G401 (cell line): ENCODE results near the gene PCNT. TPM values are rescaled to one million over a fixed set of nuclear protein-coding genes. Genes with fewer than 3 reads are reported as not detected.
"Not testable (repeated sequence)": the region's sequence is repeated elsewhere in the genome, so short reads cannot be mapped to it uniquely, and the experiment has no call there.

Source experiments
- DNase-seq: peaks from one replicate; pipeline ENCODE4 v3.0.0-alpha.2; 2015; ENCODE audit warnings: low spot score
- in situ Hi-C: cut with HindIII; loops from 2 replicates; pipeline ENCODE4 v1.10.0; 2016; ENCODE audit warnings: low sequenced_read_pairs, mixed read lengths
- total RNA-seq: library from RNA; depleted of rRNA; stranded (reverse); fragments of >200 nt; shearing (Covaris generic); gene quantifications from 2 replicates; pipeline ENCODE4 v1.2.3, GENCODE V29; 2014

PCNT gene
- total RNA-seq, 1 experiment from 2014 or later, result 33.5 TPM

DNA sequence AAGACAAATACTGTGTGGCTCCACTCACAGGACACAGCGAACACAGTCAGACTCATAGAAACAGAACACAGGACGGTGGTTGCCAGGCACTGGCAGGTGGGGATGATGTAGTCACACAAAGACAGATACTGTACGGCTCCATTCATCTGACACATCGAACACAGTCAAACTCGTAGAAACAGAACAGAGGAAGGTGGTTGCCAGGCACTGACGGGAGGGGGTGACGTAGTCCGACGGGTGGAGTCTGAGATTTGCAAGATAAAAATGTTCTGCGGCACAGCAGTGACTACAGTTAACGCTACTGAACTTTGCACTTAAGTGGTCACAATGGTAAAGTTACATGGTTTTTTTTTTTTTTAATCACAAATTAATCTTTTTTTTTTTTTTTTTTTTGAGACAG is 19.0 kb upstream of the PCNT start:
- DNase-seq, result no peak
- in situ Hi-C loops, result no loop called here

DNA sequence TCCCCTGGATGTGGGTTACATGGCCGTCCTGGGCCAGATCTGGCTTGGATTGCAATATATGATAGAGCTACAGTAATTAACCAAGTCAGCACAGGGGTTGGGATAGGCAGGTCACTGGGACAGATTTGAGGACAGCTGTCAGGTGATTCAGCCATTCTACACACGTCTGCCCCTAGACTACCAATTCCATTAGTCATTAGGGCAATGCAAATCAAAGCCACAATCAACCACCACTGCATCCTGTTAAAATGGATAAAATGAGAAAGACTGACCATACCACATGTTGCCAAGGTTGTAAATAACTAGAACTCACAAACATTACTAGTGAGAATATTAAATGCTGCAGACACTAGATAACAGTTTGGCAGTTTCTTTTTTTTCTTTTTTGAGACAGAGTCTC is 16.3 kb upstream of the PCNT start:
- in situ Hi-C loops, result no loop called here
- DNase-seq, result no peak

DNA sequence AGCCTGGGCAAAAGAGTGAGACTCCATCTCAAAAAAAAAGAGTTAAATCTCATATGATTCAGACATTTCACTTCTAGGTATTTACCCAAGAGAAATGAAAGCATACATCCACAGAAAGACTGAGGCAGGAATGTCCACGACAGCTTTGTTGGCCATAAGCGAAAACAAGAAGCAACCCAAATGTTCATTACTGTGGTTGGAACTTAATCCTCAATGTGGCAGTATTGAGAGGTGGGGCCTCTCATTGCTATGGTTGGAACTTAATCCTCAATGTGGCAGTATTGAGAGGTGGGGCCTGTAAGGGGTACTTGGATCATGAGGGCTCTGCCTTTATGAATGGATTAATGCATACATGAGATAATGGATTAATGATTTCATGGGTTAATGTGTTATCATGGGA is 15.5 kb upstream of the PCNT start:
- no peak for DNase-seq
- in situ Hi-C loops, result no loop called here

DNA sequence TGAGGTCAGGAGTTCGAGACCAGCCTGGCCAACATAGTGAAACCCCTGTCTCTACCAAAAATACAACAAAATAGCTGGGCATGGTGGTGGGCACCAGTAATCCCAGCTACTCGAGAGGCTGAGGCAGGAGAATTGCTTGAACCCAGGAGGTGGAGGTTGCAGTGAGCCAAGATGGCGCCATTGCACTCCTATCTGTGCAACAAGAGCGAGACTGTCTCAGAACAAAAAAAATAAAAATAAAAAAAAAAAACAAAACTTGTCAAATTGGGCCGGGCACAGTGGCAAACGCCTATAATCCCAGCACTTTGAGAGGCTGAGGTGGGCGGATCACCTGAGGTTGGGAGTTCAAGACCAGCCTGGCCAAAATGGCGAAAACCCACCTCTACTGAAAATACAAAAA is 13.7 kb upstream of the PCNT start:
- DNase-seq, in situ Hi-C loops: not testable (repeated sequence)

DNA sequence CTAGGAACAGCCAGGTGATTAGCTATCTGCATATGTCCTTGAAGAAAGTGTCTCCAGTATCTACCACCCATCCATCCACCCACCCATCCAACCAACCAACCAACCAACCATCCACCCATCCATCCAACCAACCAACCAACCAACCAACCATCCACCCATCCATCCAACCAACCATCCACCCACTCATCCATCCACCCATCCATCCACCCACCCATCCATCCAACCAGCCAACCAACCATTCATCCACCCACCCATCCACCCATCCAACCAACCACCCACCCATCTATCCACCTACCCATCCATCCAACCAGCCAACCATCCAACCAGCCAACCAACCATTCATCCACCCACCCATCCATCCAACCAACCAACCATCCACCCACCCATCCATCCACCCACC is 12.4 kb upstream of the PCNT start:
- DNase-seq, result no peak
- in situ Hi-C loops, result no loop called here

DNA sequence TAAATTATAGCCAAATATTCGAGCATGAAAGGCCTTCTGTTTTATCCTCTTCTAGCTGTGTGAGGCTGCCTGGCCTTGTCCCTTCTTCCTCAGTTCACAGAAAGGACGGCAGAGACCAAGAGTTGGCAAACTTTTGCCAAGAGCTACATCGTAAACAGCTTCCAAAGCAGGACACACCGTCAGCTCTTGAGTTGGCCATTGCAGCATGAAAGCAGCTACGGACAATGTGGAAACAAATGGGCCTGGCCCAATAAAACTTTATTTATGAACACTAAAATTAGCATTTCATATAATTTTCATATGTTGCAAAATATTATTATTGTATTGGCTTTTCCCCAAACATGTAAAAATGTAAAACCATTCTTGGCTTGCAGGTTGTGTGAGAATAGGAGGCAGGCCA is 11.0 kb upstream of the PCNT start:
- in situ Hi-C loops, result no loop called here
- no peak for DNase-seq

DNA sequence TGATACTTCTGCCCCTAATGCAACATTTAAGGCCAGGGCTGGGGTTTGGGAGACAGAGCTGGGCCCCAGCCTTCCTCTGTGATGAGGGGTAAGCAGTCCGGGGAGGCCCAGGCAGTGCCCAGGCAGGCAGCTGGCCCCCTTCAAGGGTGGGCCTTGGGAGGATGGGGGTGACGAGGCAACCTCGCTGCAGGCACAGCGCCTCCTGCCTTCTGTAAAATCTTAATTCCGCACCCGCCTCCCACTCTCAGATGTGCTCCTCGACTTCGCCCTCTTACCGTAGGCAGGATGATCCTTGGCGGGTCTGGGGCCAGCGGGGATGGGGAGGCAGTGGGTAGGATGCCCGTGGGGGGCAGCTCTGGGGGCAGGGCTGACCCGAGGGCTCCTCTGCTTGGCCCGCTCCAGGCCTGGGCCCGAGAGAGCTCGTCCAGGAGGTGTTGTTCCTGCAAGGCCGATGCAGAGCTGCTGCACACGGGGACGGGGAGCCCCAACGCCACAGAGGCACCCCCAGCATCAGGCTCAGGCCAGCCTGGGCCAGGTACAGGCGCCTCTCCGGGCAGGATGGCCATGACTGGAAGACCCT is 9.4 kb upstream of the PCNT start:
- no peak for DNase-seq
- in situ Hi-C loops, result no loop called here

DNA sequence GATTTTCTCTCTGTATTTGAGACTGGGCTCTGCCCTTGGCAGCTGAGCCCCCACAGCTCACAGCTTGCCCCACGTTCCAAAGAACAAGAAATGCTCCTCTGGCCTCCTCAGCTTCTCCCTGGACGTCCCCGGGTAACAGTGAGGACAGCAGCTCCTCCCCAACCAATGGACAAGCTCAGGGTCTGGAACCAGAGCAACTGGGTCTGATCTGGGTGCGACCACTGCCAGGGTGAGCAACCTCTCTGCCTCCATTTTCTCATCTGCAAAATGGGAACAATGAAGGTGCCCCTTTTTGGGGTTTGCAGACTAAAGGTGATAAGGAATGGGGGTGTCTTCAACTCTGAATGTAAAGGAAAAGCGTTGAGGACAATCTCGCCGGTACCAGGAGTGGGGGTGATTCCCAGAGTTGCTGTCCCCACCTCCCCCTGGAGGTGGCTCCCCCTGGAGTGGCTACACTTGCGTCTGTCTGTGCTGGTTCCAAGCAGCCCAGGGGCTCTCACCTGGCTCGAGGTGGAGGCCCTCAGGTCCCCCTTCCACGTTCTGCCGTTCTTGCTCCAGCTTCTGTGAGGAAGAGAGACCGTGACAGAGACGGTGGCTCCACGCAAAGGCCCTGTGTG is 7.1 kb upstream of the PCNT start:
- DNase-seq, result no peak
- in situ Hi-C loops, result no loop called here

DNA sequence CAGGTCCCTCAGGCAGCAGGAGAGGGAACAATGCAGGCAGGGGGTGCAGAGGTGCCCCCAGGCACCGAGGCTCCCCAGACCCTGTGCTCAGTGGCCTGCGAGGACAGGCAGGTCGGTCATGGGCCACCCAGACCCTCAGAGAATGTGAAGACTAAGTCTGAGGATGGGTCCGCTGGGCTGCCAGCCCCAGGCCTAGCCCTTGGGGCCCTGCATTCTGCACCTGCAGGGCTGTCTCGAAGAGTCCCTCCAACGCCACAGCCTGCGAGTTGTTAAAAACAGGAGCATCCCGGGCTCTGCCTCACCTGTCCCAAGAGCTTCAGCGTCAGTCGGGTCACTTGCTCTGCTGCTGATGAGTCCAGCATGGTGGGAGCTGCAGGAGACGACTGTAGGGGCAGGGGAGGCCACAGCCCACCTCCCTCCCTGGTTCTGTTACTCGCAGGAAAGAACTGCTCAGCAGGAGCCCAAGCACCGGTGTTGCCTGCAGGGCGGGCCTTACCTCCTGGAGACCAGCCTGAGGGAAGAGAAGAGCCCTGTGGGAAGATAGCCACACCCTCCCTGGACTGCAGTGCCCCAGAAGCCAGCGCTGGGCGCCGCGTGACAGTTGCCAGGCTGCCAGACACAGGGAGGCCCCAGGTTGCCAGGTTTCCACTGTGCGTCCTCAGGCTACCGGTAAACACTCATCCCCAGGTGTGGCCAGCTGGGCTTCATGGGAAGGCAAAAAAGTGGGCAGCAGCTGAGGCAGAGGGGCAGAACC is 6.1 kb upstream of the PCNT start:
- in situ Hi-C loops, result no loop called here
- DNase-seq, result no peak

DNA sequence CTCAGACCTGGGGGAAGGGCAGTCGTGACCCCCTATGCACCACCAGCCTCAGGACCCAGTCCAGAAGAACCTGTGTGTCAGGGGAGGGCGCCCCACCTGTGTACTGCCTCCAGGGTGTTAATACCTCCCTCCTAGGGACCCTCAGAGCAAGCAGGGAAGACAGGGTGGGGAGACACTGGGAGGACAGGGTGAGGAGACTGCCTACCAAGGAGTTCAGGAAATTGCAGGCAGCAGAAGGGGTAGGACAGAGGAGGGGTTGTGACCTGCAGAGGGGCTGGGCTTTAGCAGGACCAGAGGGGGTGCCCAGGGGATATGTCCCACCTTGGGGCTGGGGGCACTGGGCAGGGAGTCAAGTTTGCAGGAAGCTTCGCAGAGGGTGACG is 5.5 kb upstream of the PCNT start:
- DNase-seq, result no peak
- in situ Hi-C loops, result no loop called here

DNA sequence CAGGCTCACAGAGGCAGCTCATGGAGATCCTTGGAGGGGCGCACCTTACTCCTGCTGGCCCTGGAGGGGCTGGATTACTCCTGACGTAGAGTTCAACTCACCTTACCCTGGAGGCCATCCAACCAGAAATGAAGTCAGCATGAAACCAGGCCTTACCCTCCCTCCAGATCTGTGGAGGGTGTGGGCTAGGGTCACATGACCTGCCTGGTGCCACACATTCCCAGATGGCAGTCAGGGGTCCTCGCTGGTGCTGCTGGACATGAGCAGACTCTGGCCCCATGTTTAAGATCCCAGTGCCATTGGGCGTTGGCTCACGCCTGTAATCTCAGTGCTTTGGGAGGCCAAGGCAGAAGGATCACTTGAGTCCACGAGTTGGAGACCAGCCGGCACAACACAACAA is 4.8 kb upstream of the PCNT start:
- no peak for DNase-seq
- in situ Hi-C loops, result no loop called here

DNA sequence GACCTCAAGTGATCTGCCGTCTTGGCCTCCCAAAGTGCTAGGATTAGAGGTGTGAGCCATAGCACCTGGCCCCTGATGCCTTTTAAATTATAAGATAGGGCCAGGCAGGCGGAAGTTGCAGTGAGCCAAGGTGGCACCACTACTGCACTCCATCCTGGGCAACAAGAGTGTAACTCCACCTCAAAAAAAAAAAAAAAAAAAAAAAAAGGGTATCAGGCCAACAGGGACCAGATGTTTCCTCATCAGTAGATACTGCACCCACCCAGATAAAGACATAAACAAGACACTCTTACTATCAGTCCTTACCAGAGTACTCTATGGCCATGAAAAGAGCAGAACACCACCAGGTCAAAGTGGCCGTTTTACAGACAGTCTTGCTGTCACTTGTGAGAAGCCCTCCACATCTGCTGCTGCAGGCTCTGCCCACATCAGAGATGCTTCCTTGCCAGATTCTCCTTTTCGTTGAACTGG is 3.6 kb upstream of the PCNT start:
- DNase-seq, result no peak
- in situ Hi-C loops, result no loop called here

DNA sequence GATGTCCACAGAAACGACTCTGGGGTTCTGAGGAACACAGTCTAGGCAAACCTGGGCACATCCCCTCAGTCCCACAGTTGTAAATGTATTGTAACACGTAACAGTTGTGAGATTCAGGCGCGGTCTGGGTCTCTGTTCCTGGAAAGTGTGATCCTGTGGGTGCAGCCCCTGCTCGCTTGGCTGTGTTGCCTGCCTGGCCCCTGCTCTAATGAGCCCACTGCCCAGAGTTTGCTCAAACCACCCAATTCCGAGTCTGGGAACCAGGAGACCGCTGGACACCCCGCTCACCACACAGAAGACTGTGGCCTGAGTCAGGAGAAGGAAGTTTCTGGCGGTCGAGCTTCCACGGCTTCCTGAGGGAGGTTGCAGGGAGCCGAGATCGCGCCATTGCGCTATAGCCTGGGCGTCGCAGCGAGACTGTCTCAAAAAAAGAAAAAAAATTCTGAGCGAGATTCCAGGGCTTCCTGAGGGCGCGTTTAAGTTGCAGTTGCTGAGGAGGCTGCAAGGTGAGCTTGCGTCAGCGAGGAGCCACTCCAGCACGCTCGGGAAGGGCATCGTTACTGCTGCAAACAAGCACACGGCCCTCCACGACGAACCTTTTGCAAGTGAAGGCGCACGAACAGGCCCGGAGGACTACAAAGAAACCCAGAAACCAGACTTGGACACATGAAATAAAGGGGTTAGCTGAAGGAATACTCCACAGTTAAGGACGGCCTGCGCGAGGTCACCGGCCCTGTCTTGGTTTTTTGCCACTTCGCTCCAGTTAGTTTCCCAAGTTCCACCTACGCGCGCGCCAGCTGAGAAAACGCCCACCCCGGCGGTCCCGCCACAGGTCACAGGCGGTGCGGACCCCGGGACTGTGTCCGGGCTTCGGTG is 1.4 kb upstream of the PCNT start:
- DNase-seq, result no peak
- in situ Hi-C loops, result no loop called here

DNA sequence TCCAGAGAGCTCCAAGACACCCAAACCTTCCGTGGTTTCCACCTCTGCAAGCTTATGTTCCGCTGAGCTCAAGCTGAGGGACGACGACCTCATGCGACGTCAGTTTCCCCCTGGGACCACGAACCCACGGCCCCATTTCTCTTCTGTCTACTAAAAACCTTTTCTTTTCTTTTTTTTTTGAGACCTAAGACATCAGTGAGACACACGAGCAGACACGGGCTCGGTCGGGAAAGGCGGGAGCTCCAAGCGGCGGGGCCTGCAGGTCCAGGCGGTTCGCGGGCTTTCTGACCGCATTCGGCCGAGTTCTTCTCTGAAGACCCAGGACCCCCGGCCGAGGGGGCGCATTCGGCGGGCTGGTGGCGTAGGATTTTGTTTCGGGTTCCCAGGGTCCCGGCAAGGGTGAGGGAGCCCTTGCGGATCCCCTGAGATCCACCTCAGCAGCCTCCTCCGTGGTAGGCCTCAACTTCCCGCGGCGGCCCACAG is 688 bp upstream of the PCNT start:
- in situ Hi-C loops, result no loop called here
- DNase-seq, result no peak

DNA sequence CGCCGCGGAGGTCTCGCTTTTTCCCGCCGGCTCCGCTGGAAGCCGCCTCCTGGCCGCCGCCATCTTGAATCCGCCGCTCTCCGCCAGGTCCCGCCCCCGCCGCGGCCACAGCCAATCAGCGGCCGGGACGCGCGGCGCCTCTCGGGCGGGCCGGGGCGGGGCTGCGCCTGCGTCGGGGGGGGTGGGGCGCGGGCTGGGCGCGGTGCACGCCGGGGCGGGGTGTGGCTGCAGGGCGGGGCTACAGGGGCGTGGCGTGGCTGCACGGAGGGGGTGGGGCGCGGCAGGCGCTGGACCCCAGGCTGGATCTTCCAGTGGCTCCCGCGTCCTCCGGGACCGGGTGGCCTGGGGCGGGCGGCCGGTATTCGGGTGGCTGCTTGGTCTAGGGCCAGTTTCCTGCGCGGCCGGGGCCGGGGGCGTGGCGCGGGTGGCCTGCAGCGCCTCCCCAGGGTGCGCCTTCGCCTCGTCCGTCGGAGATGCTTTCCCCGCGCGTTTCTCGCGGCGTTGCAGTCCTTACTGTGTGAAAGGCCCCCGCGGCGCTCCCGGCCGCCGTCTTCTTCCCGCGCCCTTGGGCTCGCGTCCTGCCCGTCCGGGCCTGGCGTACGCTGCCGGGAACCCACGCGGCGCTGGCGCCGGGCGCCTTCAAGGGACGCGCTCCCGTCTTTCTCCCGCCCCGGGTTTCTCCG is 575 bp downstream of the PCNT start:
- DNase-seq, result peak; percentile 85
- in situ Hi-C loops, result no loop called here

DNA sequence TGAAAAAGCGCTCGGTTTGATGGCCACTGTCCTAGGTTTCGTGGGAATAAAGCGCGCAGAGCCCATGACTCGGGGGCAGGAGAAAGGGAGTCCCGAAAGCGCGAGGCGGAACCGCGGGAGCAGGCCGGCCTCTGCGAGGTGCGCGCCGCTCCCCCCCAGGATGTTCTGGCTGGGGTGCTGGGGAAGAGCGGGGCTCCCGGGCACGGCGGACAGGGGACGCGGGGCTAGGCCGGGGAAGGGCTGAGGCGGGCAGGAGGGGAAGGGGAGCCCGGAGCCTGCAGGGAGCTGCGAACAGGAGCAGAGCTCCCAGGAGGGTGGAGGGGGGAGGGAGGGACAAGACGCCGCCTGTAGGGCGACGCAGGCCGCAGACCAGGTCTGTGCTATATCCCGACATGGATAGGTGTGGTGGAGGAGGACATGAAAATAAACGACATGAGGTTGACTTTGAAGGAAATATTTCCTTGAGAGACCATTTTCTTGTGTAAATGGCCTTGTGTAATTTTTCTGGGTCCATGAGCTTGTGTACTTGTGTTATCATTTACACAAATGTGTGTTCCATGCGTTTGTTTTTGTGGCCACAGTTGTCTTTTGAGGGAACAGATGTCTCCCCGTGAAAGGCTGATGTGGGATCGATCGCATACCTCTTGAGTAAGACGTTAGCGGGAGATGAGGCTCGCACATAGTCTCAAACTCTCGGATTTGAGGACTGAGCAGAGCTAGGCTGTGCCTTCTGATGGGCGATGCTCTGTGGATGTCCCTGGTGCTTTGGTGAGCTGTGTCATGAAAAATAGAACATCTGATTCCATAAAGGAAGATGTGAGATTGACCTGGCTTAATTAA is 1.3 kb downstream of the PCNT start:
- DNase-seq, result peak; percentile 56
- in situ Hi-C loops, result no loop called here

DNA sequence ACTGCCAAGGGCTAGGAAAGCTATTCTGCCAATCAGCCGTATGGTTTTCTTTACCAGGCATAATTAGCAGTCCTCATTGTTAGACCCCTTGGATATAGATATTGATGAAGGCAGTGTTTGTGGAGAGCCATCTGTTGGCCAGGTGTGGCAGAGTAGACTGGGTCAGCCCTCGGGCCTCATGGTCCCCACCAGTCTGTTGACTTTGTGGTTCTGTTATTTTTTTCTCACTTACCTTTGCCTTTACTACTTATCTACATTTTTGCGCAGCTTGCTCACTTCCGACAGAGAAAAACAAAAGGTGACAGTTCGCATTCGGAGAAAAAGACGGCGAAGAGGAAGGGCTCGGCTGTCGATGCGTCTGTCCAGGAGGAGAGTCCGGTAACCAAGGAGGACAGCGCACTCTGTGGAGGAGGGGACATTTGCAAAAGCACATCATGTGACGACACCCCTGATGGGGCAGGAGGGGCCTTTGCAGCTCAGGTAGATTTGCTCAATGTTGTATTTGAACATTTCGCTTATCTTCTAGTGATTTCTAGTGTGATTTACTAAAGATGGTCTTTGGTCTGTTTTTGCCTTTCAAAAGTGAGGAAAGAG is 2.3 kb downstream of the PCNT start:
- DNase-seq, result peak; percentile 3
- in situ Hi-C loops, result no loop called here

DNA sequence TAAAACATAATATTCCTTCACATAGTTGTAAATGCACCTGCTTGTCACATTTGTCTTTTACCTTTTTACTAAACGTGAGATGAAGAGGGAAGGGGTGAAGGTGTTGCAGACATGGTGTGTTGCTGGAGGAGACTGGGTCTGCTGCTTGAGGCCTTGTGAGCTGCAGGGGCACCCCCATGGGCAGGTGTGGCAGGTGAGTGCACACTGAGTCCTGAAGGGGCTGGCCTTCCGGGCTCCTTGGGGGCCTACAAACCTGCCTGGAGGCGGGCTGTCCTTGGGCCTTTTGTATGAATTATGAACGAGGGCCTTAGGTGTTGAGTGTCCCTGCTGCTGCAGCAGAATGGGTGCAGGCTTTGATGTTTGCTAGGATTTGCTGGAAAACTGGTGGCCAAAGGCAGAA is 3.8 kb downstream of the PCNT start:
- no peak for DNase-seq
- in situ Hi-C loops, result no loop called here
